Upper lobe of left lung (tissue), 4 donors: Measurements from ENCODE around the gene LRP8.

Experiments used
- CTCF ChIP-seq, 6 experiments: fragments of 450-650 bp in 4 of 6; fragments of 200-600 bp in 2 of 6; sonication (generic) in 2 of 6; IDR thresholded peaks; one replicate each; pipeline ENCODE4 v1.5.1; 2016 to 2019; ENCODE audit warnings: antibody characterized with exemption in 6 of 6
- EP300 ChIP-seq, 4 donors: sonication (generic); formaldehyde crosslinking; IDR thresholded peaks; one replicate each; pipeline ENCODE4 v1.5.1; 2017; ENCODE audit warnings: antibody characterized with exemption in 4 of 4, control low read depth in 2 of 4
- POLR2A ChIP-seq, 4 donors: fragments of 450-650 bp; IDR thresholded peaks; one replicate each; pipeline ENCODE4 v1.5.1; 2016 to 2017; ENCODE audit warnings: antibody characterized with exemption in 4 of 4, mild to moderate bottlenecking in 2 of 4
- POLR2AphosphoS5 ChIP-seq, 2 donors: sonication (generic); formaldehyde crosslinking; IDR thresholded peaks; one replicate each; pipeline ENCODE4 v1.5.1; 2017; ENCODE audit warnings: antibody characterized with exemption in 2 of 2

- TF ChIP-seq POLR2A (IDR thresholded peaks at IDR 0.05) (no peak), CTCF (IDR thresholded peaks at IDR 0.05) (no peak), EP300 (IDR thresholded peaks at IDR 0.05) (no peak), POLR2AphosphoS5 (IDR thresholded peaks at IDR 0.05) (no peak)
Observed at GRCh38 chr1:53323316-53323715, 4.6 kb downstream of the LRP8 start.
